ENCODE measurements around the gene DET1.

- TF ChIP-seq CTCF (IDR thresholded peaks at IDR 0.05) (no peak), POLR2AphosphoS5 (IDR thresholded peaks at IDR 0.05) (no peak), EP300 (IDR thresholded peaks at IDR 0.05) (no peak)
Measured at GRCh38 chr15:88469321-88469720, 77.2 kb downstream of the DET1 start.

All from upper lobe of left lung (tissue), 4 donors.